Heart right ventricle (tissue), 16 donors: ENCODE results near the gene MYCN. TPM values are rescaled to one million over a fixed set of nuclear protein-coding genes. Genes with fewer than 3 reads are reported as not detected.
"Not testable (repeated sequence)": the region's sequence is repeated elsewhere in the genome, so short reads cannot be mapped to it uniquely, and the experiment has no call there.

Experiments
- ATAC-seq, 8 donors: fragments of 200-7000 bp; cut with Tn5 transposase; one replicate each; pipeline ENCODE4 v1.9.1; 2020; ENCODE audit warnings: mild to moderate bottlenecking in 8 of 8, moderate library complexity in 8 of 8, moderate number of reproducible peaks in 1 of 8
- DNase-seq, 2 donors: peaks; one replicate each; pipeline ENCODE4 v3.0.0-alpha.2; 2020
- H3K27ac ChIP-seq, 10 donors: fragments of 200-600 bp; sonication (generic) in 2 of 10; one replicate each; pipeline versions ENCODE4 v1.5.0 to v1.8.0; 2020 to 2022; ENCODE audit warnings: mild to moderate bottlenecking in 3 of 10
- H3K27me3 ChIP-seq, 7 donors: fragments of 200-600 bp; one replicate each; pipeline ENCODE4 v1.8.0; 2021 to 2022; ENCODE audit warnings: mild to moderate bottlenecking in 2 of 7
- H3K36me3 ChIP-seq, 9 donors: fragments of 200-600 bp; sonication (generic) in 1 of 9; one replicate each; pipeline versions ENCODE4 v1.5.0 to v1.8.0; 2020 to 2022; ENCODE audit warnings: mild to moderate bottlenecking in 2 of 9
- H3K4me1 ChIP-seq, 9 donors: fragments of 200-600 bp; sonication (generic) in 1 of 9; one replicate each; pipeline versions ENCODE4 v1.5.0 to v1.8.0; 2020 to 2022; ENCODE audit warnings: mild to moderate bottlenecking in 4 of 9
- H3K4me3 ChIP-seq, 10 donors: fragments of 200-600 bp; sonication (generic) in 2 of 10; one replicate each; pipeline versions ENCODE4 v1.5.0 to v1.8.0; 2020 to 2022; ENCODE audit warnings: mild to moderate bottlenecking in 7 of 10, moderate library complexity in 2 of 10
- H3K9me3 ChIP-seq, 11 donors: fragments of 200-600 bp in 10 of 11; sonication (generic) in 2 of 11; one replicate each; pipeline versions ENCODE4 v1.5.0 to v1.8.0; 2013 to 2022; ENCODE audit warnings: mild to moderate bottlenecking in 2 of 11, control low read depth in 1 of 11, moderate library complexity in 1 of 11
- WGBS, 2 donors: extraction: QIAGEN DNeasy Blood & Tissue Kit; methylation state at CpG; one replicate each; pipeline ENCODE4 v1.1.7; 2013; ENCODE audit warnings: inconsistent platforms in 1 of 2; 5-methylcytosine and 5-hydroxymethylcytosine counted together
- intact Hi-C, 10 donors: fragments of 100-400 bp; cut with DNase I; formaldehyde crosslinking; loops; one replicate each; pipeline versions ENCODE4 v1.11.1 to v1.14.2; 2022
- polyA plus RNA-seq, 2 donors: library from polyadenylated mRNA; stranded (reverse); fragments of 200-250 nt; gene quantifications; one replicate each; pipeline ENCODE4 v1.2.3, GENCODE V29; 2013
- total RNA-seq, 10 donors: library from RNA; stranded (reverse); fragmentation: NEBNext Ultra II Directional in 3 of 10; extraction: Animal tissue kit (Norgen Biotek cat#: 25700) in 3 of 10; gene quantifications; one replicate each; pipeline versions ENCODE4 v1.2.1 to v1.2.4, GENCODE V29; 2021 to 2023
- TF ChIP-seq, protein P1 (sequence below), 9 donors: fragments of 200-600 bp; sonication (generic) in 2 of 9; IDR thresholded peaks; one replicate each; pipeline versions ENCODE4 v1.5.0 to v1.8.0; 2021 to 2022; ENCODE audit warnings: antibody characterized with exemption in 9 of 9, mild to moderate bottlenecking in 5 of 9, moderate library complexity in 1 of 9
- donor health status: Arrhythmogenic right ventricular cardiomyopathy.
- donor health status: ischemic (EF 13 %, LVEDD 7.1; RV severe dilation, severe dysfunction).
- donor health status: healthy with polysubstance abuse.
- donor health status: DM: no; HTN: yes; CAD: no.
- donor health status: DM: no; HTN: no; CAD: no.
- donor health status: ischemic (EF 25% LVEDD 6.9; RV normal size, moderate dysfunction).
- donor health status: ischemic (EF 25% LVEDD 5.7; RV mildly dilated, moderate dysfunction).
- donor health status: healthy.
- donor health status: DM: yes; HTN: yes; CAD: no.
- donor health status: Ischemic cardiomyopathy.
- donor health status: ischemic (EF 35%, LVEDD 5.7; RV mildly dilated, moderate dysfunction).
- donor health status: nonischemic (EF 11% LVEDD 7.7; RV severe dilation, severe dysfunction).
- donor health status: DM: yes; HTN: yes; CAD: no.
- donor health status: PGD.
- donor health status: ischemic (EF 29% LVEDD 5.4; RV normal size, mild dysfunction).
- donor health status: nonischemic (EF 23%, LVEDD 6.1; RV moderate dilation, normal function).

Gene MYCN
- total and polyA plus RNA-seq, 12 donors: 0.14 to 1.4 (median 0.52) TPM

DNA sequence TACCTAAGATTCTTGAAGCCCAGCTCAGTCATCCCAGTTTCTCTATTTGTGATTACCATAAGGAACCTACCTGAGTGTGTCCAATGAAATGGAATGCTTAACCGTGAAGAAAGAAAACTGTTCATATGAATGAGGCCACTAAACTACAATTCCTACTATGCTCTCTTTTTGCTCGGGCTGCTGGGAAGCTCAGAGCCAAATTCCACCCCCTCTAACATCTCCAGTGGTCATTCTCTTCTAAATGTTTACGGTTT lies 8.3 kb downstream of the MYCN start:
- no peak for DNase-seq
- Histone ChIP-seq H3K36me3 (peaks cover 0 to 22% (median 0%) of the 10 kb centered on the region in 9 donors), H3K27ac (no peak overlapping the region), H3K4me3 (no peak overlapping the region), H3K4me1 (peaks cover 0 to 12% (median 7%) of the 10 kb centered on the region in 9 donors), H3K27me3 (peaks cover 0 to 11% (median 0%) of the 10 kb centered on the region in 7 donors), H3K9me3 (no peaks in the 10 kb centered on the region)
- WGBS, 2 donors: 95 to 97% methylated on average over 3 of the region's 3 CpGs
- TF ChIP-seq, protein P1, sequence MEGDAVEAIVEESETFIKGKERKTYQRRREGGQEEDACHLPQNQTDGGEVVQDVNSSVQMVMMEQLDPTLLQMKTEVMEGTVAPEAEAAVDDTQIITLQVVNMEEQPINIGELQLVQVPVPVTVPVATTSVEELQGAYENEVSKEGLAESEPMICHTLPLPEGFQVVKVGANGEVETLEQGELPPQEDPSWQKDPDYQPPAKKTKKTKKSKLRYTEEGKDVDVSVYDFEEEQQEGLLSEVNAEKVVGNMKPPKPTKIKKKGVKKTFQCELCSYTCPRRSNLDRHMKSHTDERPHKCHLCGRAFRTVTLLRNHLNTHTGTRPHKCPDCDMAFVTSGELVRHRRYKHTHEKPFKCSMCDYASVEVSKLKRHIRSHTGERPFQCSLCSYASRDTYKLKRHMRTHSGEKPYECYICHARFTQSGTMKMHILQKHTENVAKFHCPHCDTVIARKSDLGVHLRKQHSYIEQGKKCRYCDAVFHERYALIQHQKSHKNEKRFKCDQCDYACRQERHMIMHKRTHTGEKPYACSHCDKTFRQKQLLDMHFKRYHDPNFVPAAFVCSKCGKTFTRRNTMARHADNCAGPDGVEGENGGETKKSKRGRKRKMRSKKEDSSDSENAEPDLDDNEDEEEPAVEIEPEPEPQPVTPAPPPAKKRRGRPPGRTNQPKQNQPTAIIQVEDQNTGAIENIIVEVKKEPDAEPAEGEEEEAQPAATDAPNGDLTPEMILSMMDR (IDR thresholded peaks at IDR 0.05): no peak
- intact Hi-C loops: loop anchor here in 3 of 10 donors (10.0 kb wide), 4 partner anchors 536 to 806 kb away; no protein-coding TSS in a partner anchor
- no peak for ATAC-seq

DNA sequence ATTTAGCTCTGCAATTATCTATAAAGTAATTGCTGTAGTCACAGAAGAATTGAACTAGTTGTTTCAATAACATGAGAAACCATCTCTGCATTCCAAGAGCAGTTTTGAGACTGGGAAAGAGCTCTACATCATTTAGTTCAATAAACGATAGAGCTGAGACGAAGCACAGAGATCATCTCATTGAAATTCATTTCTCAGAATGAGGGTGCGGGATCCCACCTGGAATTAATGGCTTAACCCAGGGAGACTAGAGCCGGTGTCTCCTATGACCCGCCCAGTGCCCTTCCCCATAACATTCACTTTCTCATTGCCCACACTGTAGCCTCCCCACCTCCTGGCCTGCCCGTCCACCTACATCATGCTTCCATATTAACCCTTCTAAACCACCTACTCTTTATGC lies 8.8 kb downstream of the MYCN start:
- DNase-seq (no peak), ATAC-seq (no peak)
- no peaks in the 10 kb centered on the region for H3K9me3 ChIP-seq
- 89 to 93% methylated on average over 6 of the region's 6 CpGs for WGBS, 2 donors
- H3K4me1 ChIP-seq: peaks cover 0 to 7% (median 2%) of the 10 kb centered on the region in 9 donors
- intact Hi-C loops: loop anchor here in 3 of 10 donors (10.0 kb wide), 4 partner anchors 536 to 806 kb away; no protein-coding TSS in a partner anchor
- no peak overlapping the region for H3K27ac ChIP-seq
- H3K4me3 ChIP-seq: no peak overlapping the region
- peaks cover 0 to 22% (median 0%) of the 10 kb centered on the region in 9 donors for H3K36me3 ChIP-seq
- TF ChIP-seq, protein P1 (IDR thresholded peaks at IDR 0.05): no peak
- H3K27me3 ChIP-seq: peaks cover 0 to 6% (median 0%) of the 10 kb centered on the region in 7 donors

DNA sequence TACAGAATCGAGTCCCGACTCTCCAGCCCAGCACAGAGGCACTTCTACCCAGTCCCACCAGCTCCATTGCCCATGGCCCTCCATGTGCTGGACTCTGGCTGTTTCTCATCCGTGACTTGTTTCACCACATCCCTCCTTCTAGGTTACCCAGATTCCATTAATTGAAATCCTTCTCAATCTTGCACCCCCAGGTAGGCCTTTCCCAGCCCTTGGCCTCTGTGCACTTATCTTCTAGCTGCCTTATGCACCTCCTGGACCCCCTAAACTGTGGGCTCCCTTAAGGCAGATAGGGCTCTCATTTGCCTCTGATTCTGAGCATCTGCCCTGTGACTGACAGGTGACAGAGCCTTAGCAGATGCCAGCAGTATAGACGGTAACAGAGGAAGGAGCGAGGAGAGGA lies 9.2 kb downstream of the MYCN start:
- intact Hi-C loops: loop anchor here in 3 of 10 donors (10.0 kb wide), 4 partner anchors 535 to 805 kb away; no protein-coding TSS in a partner anchor
- TF ChIP-seq, protein P1 (IDR thresholded peaks at IDR 0.05): no peak
- no peak overlapping the region for H3K4me3 ChIP-seq
- no peak for ATAC-seq
- 94 to 97% methylated on average over 5 of the region's 5 CpGs for WGBS, 2 donors
- no peak for DNase-seq
- H3K27me3 ChIP-seq: peaks cover 0 to 2% (median 0%) of the 10 kb centered on the region in 7 donors
- peaks cover 0 to 22% (median 0%) of the 10 kb centered on the region in 9 donors for H3K36me3 ChIP-seq
- H3K4me1 ChIP-seq: peaks cover 0 to 3% (median 0%) of the 10 kb centered on the region in 9 donors
- H3K9me3 ChIP-seq: no peaks in the 10 kb centered on the region
- H3K27ac ChIP-seq: no peak overlapping the region

DNA sequence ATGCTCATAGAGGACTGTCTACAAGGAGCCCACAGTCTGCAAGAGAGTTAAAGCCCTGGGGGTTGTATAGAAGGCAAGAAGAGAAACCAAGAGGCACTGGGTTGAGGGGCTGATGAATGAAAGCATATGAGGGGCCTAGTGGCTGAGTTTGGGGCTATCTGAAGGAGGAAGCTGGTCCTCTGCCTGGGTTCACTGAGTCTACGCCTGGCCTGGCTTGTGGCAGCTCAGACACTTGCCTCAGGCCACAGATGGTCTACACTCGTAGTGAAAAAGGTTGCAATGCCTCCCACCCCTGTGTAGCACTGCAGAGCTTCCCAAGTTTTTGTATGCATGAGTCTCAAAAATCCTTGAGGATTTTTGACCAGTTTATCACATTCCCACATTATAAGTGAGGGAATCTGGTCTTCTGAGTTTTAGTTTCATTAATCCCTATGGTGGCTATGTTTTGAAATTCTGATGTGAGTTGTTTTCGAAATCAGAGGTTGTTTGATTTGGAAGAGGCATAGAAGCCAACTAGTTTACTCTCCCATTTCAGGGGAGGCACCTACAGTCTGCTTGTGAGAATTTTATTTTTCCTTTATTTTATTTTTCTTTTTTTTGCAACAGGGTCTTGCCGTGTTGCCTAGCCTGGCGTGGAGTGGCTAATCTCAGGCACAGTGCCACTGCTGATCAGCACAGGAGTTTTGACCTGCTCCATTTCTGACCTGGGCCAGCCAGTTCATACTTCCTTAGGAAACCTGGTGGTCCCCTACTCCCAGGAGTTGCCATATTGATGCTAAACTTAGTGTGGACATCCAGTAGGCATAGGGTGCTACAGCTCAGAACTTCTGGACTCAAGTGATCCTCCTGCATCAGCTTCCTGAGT lies 10.0 kb downstream of the MYCN start:
- H3K9me3 ChIP-seq: no peaks in the 10 kb centered on the region
- no peaks in the 10 kb centered on the region for H3K4me1 ChIP-seq
- peaks cover 0 to 18% (median 0%) of the 10 kb centered on the region in 9 donors for H3K36me3 ChIP-seq
- no peak for DNase-seq
- 86 to 96% methylated on average over 5 of the region's 5 CpGs for WGBS, 2 donors
- no peak overlapping the region for H3K27ac ChIP-seq
- H3K4me3 ChIP-seq: no peak overlapping the region
- intact Hi-C loops: loop anchor here in 1 of 10 donors (10.0 kb wide), 1 partner anchor 254 kb away; no protein-coding TSS in a partner anchor
- ATAC-seq: no peak
- H3K27me3 ChIP-seq: no peaks in the 10 kb centered on the region
- TF ChIP-seq, protein P1 (IDR thresholded peaks at IDR 0.05): no peak

DNA sequence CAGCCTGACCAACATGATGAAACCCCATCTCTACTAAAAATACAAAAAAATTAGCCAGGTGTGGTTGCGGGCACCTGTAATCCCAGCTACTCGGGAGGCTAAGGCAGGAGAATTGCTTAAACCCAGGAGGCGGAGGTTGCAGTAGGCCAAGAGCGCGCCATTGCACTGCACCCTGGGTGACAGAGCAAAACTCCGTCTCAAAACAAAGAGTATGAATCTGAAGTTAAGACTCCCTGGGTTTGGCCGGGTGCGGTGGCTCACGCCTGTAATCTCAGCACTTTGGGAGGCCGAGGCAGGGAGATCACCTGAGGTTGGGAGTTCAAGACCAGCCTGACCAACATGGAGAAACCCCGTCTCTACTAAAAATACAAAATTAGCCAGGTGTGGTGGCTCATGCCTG lies 11.6 kb downstream of the MYCN start:
- intact Hi-C loops: loop anchor here in 1 of 10 donors (10.0 kb wide), 1 partner anchor 253 kb away; no protein-coding TSS in a partner anchor

More for the DNA sequence above, 11.6 kb downstream of the MYCN start:
- H3K36me3 ChIP-seq, H3K9me3 ChIP-seq, DNase-seq, H3K27me3 ChIP-seq, ATAC-seq, H3K27ac ChIP-seq, H3K4me1 ChIP-seq, H3K4me3 ChIP-seq: not testable (repeated sequence)
- WGBS, 2 donors: 97 to 99% methylated on average over 11 of the region's 11 CpGs
